NCI-H748 (cell line): ENCODE measurements around the gene IL4.
"Not testable (repeated sequence)": the region's sequence is repeated elsewhere in the genome, so short reads cannot be mapped to it uniquely, and the experiment has no call there.

Source experiments
- DNase-seq: peaks from one replicate; lab custom pipeline; 2025; ENCODE audit not compliant: unreplicated experiment; lab: John Stamatoyannopoulos, UW

The IL4 gene

DNA sequence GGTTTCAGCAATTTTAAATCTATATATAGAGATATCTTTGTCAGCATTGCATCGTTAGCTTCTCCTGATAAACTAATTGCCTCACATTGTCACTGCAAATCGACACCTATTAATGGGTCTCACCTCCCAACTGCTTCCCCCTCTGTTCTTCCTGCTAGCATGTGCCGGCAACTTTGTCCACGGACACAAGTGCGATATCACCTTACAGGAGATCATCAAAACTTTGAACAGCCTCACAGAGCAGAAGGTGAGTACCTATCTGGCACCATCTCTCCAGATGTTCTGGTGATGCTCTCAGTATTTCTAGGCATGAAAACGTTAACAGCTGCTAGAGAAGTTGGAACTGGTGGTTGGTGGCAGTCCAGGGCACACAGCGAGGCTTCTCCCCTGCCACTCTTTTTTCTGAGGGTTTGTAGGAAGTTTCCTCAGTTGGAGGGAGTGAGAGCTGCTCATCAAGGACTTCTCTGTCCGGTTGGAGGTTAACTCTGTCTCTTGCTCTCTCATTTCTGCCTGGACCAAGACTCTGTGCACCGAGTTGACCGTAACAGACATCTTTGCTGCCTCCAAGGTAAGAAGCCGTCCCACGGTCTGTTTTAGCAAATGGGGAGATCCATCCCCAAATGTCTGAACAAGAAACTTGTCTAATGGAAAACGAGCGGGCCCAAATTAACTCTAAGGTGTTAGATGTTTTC lies at the start of gene IL4:
Gene IL4, plus strand, starts transcription at position 51 of the 692 bp plus-strand sequence. Its CDS starts 62 bp downstream, at position 113.
- no peak for DNase-seq

DNA sequence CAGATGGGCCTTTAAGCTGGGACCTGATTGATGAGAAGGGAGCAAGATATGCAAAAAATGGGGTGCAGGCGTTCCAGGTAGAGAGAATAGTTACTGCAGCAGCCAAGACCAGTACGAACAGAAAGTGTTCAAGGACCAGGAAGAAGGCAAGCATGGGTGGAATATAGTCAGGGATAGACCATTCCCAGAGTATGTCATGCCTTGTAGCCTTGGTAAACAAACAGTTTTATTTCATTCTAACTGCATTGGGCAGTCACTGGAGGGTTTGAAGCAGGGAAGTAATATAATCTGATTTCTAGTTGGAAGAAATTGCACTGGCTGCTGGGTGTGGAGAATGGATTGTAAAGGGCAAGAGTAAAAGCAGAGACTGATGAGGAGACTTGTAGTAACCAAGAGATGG lies 46.3 kb upstream of the IL4 start:
- DNase-seq, result no peak

GRCh38 chr5:132628814-132629213 lies 45.0 kb upstream of the IL4 start:
- no peak for DNase-seq

DNA sequence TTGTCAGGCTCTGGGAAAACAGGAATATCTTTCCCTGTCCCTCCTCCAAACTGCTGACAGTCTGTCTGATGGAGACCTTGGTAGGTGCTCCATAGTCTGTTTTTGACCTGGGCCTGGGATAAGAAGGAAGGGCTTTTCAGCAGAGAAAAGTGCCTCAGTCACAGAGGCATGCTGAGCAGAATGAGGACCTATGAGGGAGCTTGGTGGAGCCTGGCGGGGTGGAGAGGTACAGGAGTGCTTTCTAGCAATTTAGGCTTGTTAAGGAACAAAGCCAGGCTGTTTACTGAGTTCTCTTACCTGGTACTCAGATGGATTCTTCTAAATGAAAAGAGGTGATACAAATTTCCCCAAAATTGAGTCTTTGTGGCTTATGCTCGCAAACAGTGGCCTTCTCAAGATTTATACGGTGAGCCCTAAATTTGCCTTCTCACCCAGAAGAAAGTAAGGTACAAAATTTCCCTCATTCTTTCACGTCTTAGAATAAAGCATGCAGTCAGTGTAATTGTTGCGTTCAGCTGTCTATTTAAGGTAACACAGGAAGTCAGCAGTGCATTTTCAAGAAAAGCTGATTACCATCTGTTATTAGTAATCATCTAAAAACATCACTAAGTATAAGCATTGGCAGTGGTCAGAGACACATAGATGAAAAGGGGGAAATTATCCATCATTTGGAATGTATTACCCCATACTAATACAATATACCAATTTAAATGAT lies 44.4 kb upstream of the IL4 start:
- no peak for DNase-seq

DNA sequence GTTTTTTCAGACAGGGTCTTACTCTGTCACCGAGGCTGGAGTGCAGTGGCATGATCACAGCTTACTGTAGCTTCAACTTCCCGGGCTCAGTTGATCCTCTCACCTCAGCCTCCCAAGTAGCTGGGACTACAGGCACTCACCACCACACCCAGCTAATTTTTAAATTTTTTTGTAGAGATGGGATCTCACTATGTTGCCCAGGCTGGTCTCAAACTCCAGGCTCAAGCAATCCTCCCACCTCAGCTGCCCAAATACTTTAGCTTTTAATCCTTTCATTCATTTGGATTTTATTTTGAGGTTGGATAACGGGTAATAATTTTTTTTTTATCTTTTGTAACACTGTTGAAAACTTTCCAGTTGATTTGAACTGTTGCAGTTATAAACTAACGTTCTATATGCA lies 40.2 kb upstream of the IL4 start:
- DNase-seq, result not testable (repeated sequence)

- no peak for DNase-seq
Measured at GRCh38 chr5:132635873-132636272, 37.9 kb upstream of the IL4 start.

DNA sequence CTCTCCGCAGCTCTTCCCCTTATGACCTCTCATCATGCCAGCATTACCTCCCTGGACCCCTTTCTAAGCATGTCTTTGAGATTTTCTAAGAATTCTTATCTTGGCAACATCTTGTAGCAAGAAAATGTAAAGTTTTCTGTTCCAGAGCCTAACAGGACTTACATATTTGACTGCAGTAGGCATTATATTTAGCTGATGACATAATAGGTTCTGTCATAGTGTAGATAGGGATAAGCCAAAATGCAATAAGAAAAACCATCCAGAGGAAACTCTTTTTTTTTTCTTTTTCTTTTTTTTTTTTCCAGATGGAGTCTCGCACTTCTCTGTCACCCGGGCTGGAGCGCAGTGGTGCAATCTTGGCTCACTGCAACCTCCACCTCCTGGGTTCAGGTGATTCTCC lies 36.5 kb upstream of the IL4 start:
- no peak for DNase-seq

GRCh38 chr5:132639706-132640130 lies 34.1 kb upstream of the IL4 start:
- no peak for DNase-seq

GRCh38 chr5:132640613-132641012 lies 33.2 kb upstream of the IL4 start:
- no peak for DNase-seq

DNA sequence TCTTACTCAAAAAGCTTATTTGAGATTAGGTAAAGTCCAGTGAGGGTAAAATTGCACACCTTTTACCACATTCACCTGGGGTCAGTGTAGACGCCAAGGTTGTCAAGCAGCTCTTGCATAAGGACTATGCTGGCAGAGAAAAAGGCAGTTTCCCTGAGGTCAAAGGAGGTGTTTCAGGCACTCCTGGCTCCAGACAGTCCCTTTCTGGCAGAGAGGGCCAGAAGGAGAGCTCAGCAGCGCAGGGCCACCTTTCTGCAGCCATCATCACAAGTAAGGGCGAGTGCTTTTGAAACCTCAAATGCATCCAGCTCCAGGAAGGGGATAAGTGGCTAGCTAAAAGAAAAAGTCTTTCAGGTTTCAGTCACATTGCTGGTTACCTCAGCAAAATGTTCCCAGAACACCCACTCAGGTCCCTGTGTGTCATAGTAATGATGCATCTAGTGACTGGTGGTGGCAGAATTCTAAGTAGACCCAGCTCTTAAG lies 32.5 kb upstream of the IL4 start:
- no peak for DNase-seq

DNA sequence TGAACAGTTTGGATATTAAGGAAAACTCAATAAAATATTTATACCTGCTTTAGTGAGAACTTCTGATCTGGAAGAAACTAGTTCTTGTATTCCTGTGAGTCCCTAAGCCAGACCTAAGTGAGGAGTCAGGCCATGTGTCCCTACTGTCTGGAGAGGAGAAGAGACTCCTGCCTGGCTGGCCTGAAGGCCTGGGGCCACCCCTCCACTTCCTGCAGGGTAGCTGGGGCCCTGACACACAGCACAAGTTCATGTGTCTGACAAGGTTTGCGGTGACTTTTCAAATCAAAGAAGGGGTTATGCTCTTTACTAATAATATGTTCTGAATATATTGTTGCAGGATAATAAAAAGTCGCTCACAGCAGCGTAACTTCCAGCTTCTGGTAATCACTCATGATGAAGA lies 31.9 kb upstream of the IL4 start:
- no peak for DNase-seq

GRCh38 chr5:132644177-132644576 lies 29.6 kb upstream of the IL4 start:
- DNase-seq, result no peak

DNA sequence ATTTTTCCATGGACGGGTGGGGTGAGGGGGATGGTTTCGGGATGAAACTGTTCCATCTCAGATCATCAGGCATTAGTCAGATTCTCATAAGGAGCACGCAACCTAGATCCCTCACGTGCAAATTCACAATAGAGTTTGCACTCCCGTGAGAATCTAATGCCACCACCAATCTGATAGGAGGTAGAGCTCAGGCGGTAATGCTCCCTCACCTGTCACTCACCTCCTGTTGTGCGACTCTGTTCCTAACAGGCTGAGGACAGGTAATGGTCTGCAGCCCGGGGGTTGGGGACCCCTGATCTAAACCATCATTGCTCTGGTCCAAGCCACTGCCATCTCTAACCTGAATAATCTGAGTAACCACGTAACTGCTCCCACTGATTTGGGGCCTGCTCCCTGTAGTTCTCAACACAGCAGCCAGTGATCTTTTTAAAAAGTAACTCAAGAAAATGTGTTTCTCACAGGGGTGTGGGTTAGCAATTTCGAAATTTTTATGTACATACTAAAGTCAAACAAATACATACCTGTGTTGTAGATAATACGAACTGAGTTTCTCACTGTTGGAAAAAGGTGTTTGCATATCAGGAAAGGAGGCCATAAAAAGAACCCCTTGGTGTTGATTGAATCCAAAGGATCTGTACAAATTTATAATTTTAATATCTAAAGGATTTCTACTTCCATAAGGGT lies 27.1 kb upstream of the IL4 start:
- no peak for DNase-seq

GRCh38 chr5:132647473-132647872 lies 26.3 kb upstream of the IL4 start:
- no peak for DNase-seq

DNA sequence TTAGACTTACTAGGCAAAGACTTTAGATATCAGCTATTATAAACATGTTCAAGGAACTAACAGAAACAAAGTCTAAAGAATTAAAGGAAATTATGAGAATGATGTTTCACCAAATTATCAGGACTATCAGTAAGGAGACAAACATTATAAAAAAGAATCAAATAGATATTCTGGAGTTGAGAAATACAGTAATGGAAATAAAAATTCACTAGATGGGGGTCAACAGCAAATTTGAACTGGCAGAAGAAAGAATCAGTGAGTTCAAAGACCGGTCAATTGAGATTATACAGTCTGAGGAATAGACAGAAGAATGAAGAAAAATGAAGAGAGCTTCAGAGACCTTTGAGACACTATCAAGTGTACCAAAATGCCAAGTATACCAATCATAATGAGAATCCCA lies 25.4 kb upstream of the IL4 start:
- no peak for DNase-seq

- peak; percentile 78 for DNase-seq
Measured at GRCh38 chr5:132651838-132652469, 21.8 kb upstream of the IL4 start.

DNA sequence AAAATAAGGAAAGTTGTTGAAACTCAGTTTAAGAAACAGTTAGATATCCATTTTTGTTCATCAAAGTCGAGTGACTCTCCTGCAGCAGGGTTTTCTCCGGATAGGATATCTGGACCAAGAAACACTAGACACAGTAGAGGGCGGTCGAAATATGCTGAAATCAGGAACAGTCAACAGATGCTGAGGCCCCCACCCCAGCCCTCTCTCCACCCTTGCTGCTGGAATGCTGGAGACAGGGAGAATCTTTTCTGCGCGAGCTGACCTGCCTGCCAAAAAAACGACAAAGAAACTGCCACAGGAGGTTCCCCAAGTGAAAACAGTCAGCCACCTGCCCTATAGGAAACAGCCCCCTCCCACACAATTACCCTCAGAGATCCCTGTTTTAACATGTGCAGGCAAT lies 20.1 kb upstream of the IL4 start:
- DNase-seq, result no peak

DNA sequence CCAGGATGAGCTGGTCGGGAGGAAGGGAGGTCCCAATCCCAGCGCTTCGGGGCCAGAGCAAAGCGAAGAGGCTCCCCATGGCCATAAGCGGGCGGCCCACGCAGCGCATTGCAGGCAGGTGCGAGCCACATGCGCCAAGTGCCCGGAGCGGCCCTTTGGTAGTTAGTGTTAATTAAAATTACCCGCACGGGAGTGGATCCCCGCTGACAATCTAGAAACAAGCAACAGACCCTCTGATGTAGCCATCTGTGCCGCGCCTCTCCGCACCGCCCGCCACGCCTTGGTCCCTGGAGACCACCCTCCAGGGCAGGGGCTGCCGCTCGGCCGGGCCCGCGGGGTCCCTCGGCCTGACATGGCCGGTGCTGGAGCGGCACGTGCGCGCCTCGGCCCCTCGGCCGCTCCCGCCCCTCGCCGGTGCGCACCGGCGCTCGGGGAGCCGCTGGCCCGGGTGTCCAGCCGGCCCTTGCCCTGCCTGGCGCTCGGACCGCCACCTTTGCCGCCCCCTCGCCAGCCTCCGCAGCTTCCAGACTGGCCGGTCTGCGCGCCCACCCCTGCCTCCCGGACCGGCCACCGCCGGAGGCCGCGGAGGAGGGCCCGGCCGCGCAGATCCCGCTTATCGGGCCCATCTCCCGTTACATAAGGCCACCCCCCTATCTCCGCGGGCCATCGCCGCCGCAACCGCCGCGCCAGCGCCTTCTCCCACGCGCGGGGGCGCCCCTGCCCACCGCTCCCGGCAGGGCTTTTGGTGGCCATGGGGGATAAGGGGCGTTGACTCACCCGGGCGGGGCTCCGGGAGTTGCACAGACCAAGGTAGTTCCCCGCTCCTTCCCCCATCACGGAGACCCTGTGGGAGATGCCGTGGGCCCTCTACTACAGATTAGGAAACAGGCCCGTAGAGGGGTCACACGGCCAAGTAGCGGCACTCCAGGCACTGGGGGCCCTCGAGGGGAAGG lies 17.7 kb upstream of the IL4 start:
- DNase-seq, result peak; percentile 59

GRCh38 chr5:132656774-132657355 lies 16.9 kb upstream of the IL4 start:
- no peak for DNase-seq
